Left ventricle myocardium inferior (tissue), 1 donor: ENCODE data around the gene GC. TPM values are rescaled to one million over a fixed set of nuclear protein-coding genes. Genes with fewer than 3 reads are reported as not detected.
"Not testable (repeated sequence)": the region's sequence is repeated elsewhere in the genome, so short reads cannot be mapped to it uniquely, and the experiment has no call there.

Experiments used
- DNase-seq: peaks from one replicate; pipeline ENCODE4 v3.0.0-alpha.2; 2020
- H3K27ac ChIP-seq: fragments of 200-600 bp; replicated peaks from 2 replicates; pipeline ENCODE4 v1.8.0; 2021
- H3K27me3 ChIP-seq: fragments of 200-600 bp; 2 replicates; pipeline ENCODE4 v1.8.0; 2021; ENCODE audit warnings: low read depth
- H3K36me3 ChIP-seq: fragments of 200-600 bp; 2 replicates; pipeline ENCODE4 v1.8.0; 2021
- H3K4me1 ChIP-seq: fragments of 200-600 bp; 2 replicates; pipeline ENCODE4 v1.8.0; 2021
- H3K4me3 ChIP-seq: fragments of 200-600 bp; 2 replicates; pipeline ENCODE4 v1.8.0; 2021; ENCODE audit warnings: mild to moderate bottlenecking, moderate library complexity
- H3K9me3 ChIP-seq: fragments of 200-600 bp; replicated peaks from 2 replicates; pipeline ENCODE4 v1.8.0; 2021
- intact Hi-C: fragments of 100-400 bp; cut with micrococcal nuclease; formaldehyde crosslinking; loops from one replicate; pipeline ENCODE4 v1.11.0; 2022
- total RNA-seq: library from RNA; stranded (reverse); fragmentation: NEBNext Ultra II Directional; extraction: Animal tissue kit (Norgen Biotek cat#: 25700); gene quantifications from one replicate; pipeline ENCODE4 v1.2.1, GENCODE V29; 2021
- TF ChIP-seq, protein P1 (sequence below): fragments of 200-600 bp; IDR thresholded peaks from 2 replicates; pipeline ENCODE4 v1.8.0; 2021; ENCODE audit warnings: antibody characterized with exemption, mild to moderate bottlenecking, borderline replicate concordance
- donor health status: DM: no; HTN: yes; CAD: no; lungs with severe emphysema.

GC gene
- total RNA-seq, 1 donor from 2014 or later: not detected

DNA sequence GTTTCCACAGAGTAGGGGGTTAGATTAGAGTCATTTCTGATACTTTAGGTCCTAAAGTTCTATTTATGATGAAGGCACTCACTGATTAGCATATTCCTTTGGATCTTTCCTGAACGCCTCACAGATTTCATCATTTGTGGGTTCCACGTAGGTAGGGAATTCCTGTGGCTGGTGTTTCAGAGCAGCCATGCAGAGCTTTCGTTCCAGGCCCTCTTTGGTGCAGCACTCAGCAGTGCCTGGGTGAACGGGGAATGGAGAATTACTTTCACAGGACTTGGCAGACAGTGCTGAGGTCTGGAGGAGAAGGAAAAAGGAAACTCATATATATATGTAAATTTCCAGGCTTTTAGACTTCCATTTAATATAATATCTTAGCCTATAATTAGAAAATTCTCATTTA is 18.5 kb downstream of the GC start:
- no peaks in the 10 kb centered on the region for H3K36me3 ChIP-seq
- no peak overlapping the region for H3K27ac ChIP-seq
- no peak overlapping the region for H3K4me3 ChIP-seq
- TF ChIP-seq, protein P1, sequence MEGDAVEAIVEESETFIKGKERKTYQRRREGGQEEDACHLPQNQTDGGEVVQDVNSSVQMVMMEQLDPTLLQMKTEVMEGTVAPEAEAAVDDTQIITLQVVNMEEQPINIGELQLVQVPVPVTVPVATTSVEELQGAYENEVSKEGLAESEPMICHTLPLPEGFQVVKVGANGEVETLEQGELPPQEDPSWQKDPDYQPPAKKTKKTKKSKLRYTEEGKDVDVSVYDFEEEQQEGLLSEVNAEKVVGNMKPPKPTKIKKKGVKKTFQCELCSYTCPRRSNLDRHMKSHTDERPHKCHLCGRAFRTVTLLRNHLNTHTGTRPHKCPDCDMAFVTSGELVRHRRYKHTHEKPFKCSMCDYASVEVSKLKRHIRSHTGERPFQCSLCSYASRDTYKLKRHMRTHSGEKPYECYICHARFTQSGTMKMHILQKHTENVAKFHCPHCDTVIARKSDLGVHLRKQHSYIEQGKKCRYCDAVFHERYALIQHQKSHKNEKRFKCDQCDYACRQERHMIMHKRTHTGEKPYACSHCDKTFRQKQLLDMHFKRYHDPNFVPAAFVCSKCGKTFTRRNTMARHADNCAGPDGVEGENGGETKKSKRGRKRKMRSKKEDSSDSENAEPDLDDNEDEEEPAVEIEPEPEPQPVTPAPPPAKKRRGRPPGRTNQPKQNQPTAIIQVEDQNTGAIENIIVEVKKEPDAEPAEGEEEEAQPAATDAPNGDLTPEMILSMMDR: no peak
- no peaks in the 10 kb centered on the region for H3K4me1 ChIP-seq
- no peak for DNase-seq
- H3K9me3 ChIP-seq: no peaks in the 10 kb centered on the region
- intact Hi-C loops: no loop called here
- H3K27me3 ChIP-seq: no peaks in the 10 kb centered on the region

DNA sequence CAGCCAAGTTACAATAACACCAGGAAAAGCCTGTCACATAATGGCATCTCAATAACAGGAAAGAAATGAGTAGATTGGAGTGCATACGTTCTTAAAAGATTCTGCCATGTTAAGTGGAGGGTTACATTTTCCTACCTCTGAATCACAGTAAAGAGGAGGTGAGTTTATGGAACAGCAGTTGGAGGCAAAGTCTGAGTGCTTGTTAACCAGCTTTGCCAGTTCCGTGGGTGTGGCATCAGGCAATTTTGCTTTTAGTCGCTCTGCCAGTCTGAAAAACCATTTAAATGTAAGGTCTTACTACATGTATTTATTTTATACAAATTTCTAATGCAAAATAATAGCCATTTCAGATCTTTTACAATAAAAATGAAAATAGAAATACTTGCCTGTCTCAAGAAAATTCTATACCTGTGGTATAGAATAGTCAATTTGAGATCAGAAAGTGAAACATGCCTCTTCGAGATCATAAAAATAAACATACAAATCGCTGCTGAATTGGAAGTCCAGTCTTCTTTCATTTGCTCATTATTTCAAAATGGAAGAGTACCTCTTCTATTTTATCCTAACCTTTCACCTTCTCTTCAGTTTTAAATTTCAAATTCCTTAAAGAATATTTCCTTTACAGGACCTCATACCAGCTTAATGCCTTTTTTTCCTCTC is 31.4 kb downstream of the GC start:
- DNase-seq: no peak
- intact Hi-C loops: no loop called here
- H3K27ac ChIP-seq: no peak overlapping the region

GRCh38 chr4:71749008-71749594 is 34.8 kb downstream of the GC start:
- H3K4me3 ChIP-seq: no peak overlapping the region
- no peaks in the 10 kb centered on the region for H3K4me1 ChIP-seq
- intact Hi-C loops: no loop called here
- H3K36me3 ChIP-seq: no peaks in the 10 kb centered on the region
- H3K27ac ChIP-seq: no peak overlapping the region
- DNase-seq: no peak
- no peaks in the 10 kb centered on the region for H3K27me3 ChIP-seq
- H3K9me3 ChIP-seq: no peaks in the 10 kb centered on the region
- TF ChIP-seq, protein P1: no peak

More for the DNA sequence above, 31.4 kb downstream of the GC start:
- H3K27me3 ChIP-seq: no peaks in the 10 kb centered on the region
- H3K4me3 ChIP-seq: no peak overlapping the region
- TF ChIP-seq, protein P1: no peak
- no peaks in the 10 kb centered on the region for H3K9me3 ChIP-seq
- H3K4me1 ChIP-seq: no peaks in the 10 kb centered on the region
- no peaks in the 10 kb centered on the region for H3K36me3 ChIP-seq

- Histone ChIP-seq H3K27me3 (no peaks in the 10 kb centered on the region), H3K4me1 (no peaks in the 10 kb centered on the region), H3K9me3 (no peaks in the 10 kb centered on the region), H3K4me3 (no peak overlapping the region), H3K36me3 (no peaks in the 10 kb centered on the region), H3K27ac (no peak overlapping the region)
- DNase-seq: no peak
- intact Hi-C loops: no loop called here
- TF ChIP-seq, protein P1: no peak
These were observed 37.5 kb downstream of the GC start for GRCh38 chr4:71746379-71746778.

GRCh38 chr4:71738782-71739181 is 45.1 kb downstream of the GC start:
- intact Hi-C loops, H3K9me3 ChIP-seq, H3K4me3 ChIP-seq, H3K27ac ChIP-seq, H3K27me3 ChIP-seq, DNase-seq, H3K4me1 ChIP-seq, H3K36me3 ChIP-seq: not testable (repeated sequence)

DNA sequence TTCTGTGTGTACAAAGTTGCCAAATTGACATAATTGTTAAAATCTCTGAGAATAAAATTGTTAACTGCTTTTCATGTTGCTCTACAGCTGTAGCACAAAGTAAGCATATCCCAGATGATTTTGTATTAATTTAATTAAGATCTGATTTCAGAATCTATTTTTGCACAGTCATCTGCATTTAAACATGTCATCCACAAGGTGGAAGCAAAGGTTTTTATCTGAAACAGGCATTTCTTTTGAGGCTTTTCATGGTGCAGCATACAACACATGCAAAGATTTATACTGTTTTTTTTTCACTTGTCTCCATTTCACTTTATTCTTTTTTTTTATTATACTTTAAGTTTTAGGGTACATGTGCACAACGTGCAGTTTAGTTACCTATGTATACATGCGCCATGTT is 51.2 kb downstream of the GC start:
- H3K4me1 ChIP-seq: no peaks in the 10 kb centered on the region
- TF ChIP-seq, protein P1: peak; percentile 42
- H3K9me3 ChIP-seq: peaks cover 4% of the 10 kb centered on the region
- intact Hi-C loops: no loop called here
- H3K27me3 ChIP-seq: no peaks in the 10 kb centered on the region
- H3K36me3 ChIP-seq: no peaks in the 10 kb centered on the region
- no peak for DNase-seq
- no peak overlapping the region for H3K4me3 ChIP-seq
- no peak overlapping the region for H3K27ac ChIP-seq
